ENCODE measurements around the gene PALM3. TPM values are rescaled to one million over a fixed set of nuclear protein-coding genes. Genes with fewer than 3 reads are reported as not detected.
"Not testable (repeated sequence)": the region's sequence is repeated elsewhere in the genome, so short reads cannot be mapped to it uniquely, and the experiment has no call there.

The PALM3 gene
- total RNA-seq, 1 donor from 2014 or later: not detected

- Mint-ChIP-seq H3K4me3 (no peak overlapping the region), H3K27me3 (ENCODE audit: insufficient read depth, low read depth) (peaks cover 24% of the 10 kb centered on the region), H3K27ac (no peak overlapping the region), H3K36me3 (no peaks in the 10 kb centered on the region), H3K9me3 (no peaks in the 10 kb centered on the region), H3K4me1 (peaks cover 11% of the 10 kb centered on the region)
- no peaks in the 10 kb centered on the region for H3K4me1 ChIP-seq
- no peak for DNase-seq (ENCODE audit: low spot score)
- H3F3A ChIP-seq (ENCODE audit: low read depth): peaks cover 18% of the 10 kb centered on the region
- H3K79me2 ChIP-seq (ENCODE audit: low read depth): no peaks in the 10 kb centered on the region
- no peak overlapping the region for H2AFZ ChIP-seq (replicated peaks)
- no peak overlapping the region for H3K4me2 ChIP-seq
- no peaks in the 10 kb centered on the region for H3K9me3 ChIP-seq (ENCODE audit: low read depth)
- H3K36me3 ChIP-seq: no peaks in the 10 kb centered on the region
- no peak overlapping the region for H3K9ac ChIP-seq
- H3K4me3 ChIP-seq: no peak overlapping the region
- peaks cover 14% of the 10 kb centered on the region for H3K27me3 ChIP-seq
- no peaks in the 10 kb centered on the region for H4K20me1 ChIP-seq (ENCODE audit: low read depth)
- H3K27ac ChIP-seq: no peak overlapping the region
- TF ChIP-seq EZH2phosphoT487 (IDR thresholded peaks at IDR 0.05) (no peak), CTCF (IDR thresholded peaks at IDR 0.05) (no peak), EZH2 (IDR thresholded peaks at IDR 0.05) (no peak)
Observed at GRCh38 chr19:14053032-14053431, 8.8 kb downstream of the PALM3 start.

- H3K4me3 Mint-ChIP-seq: no peak overlapping the region
- Histone ChIP-seq H3K27ac (no peak overlapping the region), H3F3A (ENCODE audit: low read depth) (peaks cover 13% of the 10 kb centered on the region), H3K36me3 (no peaks in the 10 kb centered on the region), H3K4me1 (no peaks in the 10 kb centered on the region), H3K9me3 (ENCODE audit: low read depth) (no peaks in the 10 kb centered on the region), H3K4me2 (no peak overlapping the region), H3K79me2 (ENCODE audit: low read depth) (no peaks in the 10 kb centered on the region), H3K9ac (no peak overlapping the region), H3K27me3 (peaks cover 9% of the 10 kb centered on the region), H4K20me1 (ENCODE audit: low read depth) (no peaks in the 10 kb centered on the region), H2AFZ (replicated peaks) (no peak overlapping the region), H3K4me3 (no peak overlapping the region)
- no peaks in the 10 kb centered on the region for H3K9me3 Mint-ChIP-seq
- no peak for DNase-seq (ENCODE audit: low spot score)
- no peaks in the 10 kb centered on the region for H3K36me3 Mint-ChIP-seq
- H3K4me1 Mint-ChIP-seq: peaks cover 7% of the 10 kb centered on the region
- peaks cover 20% of the 10 kb centered on the region for H3K27me3 Mint-ChIP-seq (ENCODE audit: insufficient read depth, low read depth)
- TF ChIP-seq CTCF (IDR thresholded peaks at IDR 0.05): no peak
- no peak for TF ChIP-seq EZH2phosphoT487 (IDR thresholded peaks at IDR 0.05)
- TF ChIP-seq EZH2 (IDR thresholded peaks at IDR 0.05): no peak
- H3K27ac Mint-ChIP-seq: no peak overlapping the region
Observed at GRCh38 chr19:14052470-14052869, 9.4 kb downstream of the PALM3 start.

GRCh38 chr19:14051980-14052379, 9.9 kb downstream of the PALM3 start:
- no peak overlapping the region for H3K4me3 Mint-ChIP-seq
- H3K27ac Mint-ChIP-seq: no peak overlapping the region
- peaks cover 18% of the 10 kb centered on the region for H3K27me3 Mint-ChIP-seq (ENCODE audit: insufficient read depth, low read depth)
- no peaks in the 10 kb centered on the region for H3K9me3 ChIP-seq (ENCODE audit: low read depth)
- H3K4me1 ChIP-seq: no peaks in the 10 kb centered on the region
- DNase-seq (ENCODE audit: low spot score): no peak
- no peaks in the 10 kb centered on the region for H4K20me1 ChIP-seq (ENCODE audit: low read depth)
- H2AFZ ChIP-seq (replicated peaks): no peak overlapping the region
- no peaks in the 10 kb centered on the region for H3K36me3 Mint-ChIP-seq
- peaks cover 6% of the 10 kb centered on the region for H3K4me1 Mint-ChIP-seq
- H3K36me3 ChIP-seq: no peaks in the 10 kb centered on the region
- no peak overlapping the region for H3K27ac ChIP-seq
- peaks cover 9% of the 10 kb centered on the region for H3F3A ChIP-seq (ENCODE audit: low read depth)
- no peak overlapping the region for H3K4me2 ChIP-seq
- no peak overlapping the region for H3K4me3 ChIP-seq
- H3K79me2 ChIP-seq (ENCODE audit: low read depth): no peaks in the 10 kb centered on the region
- no peaks in the 10 kb centered on the region for H3K9me3 Mint-ChIP-seq
- H3K9ac ChIP-seq: no peak overlapping the region
- no peak for TF ChIP-seq EZH2phosphoT487 (IDR thresholded peaks at IDR 0.05)
- no peak for TF ChIP-seq EZH2 (IDR thresholded peaks at IDR 0.05)
- no peak for TF ChIP-seq CTCF (IDR thresholded peaks at IDR 0.05)
- H3K27me3 ChIP-seq: peaks cover 5% of the 10 kb centered on the region

- H3K4me3 ChIP-seq; H3K27ac ChIP-seq; H3K79me2 ChIP-seq (ENCODE audit: low read depth); H3K36me3 ChIP-seq; H3K4me1 Mint-ChIP-seq; H3F3A ChIP-seq (ENCODE audit: low read depth); H4K20me1 ChIP-seq (ENCODE audit: low read depth); H3K9me3 ChIP-seq (ENCODE audit: low read depth); H3K27me3 ChIP-seq; H3K4me2 ChIP-seq; H3K9me3 Mint-ChIP-seq; H3K36me3 Mint-ChIP-seq; H3K4me1 ChIP-seq; H3K9ac ChIP-seq; DNase-seq (ENCODE audit: low spot score); H3K27ac Mint-ChIP-seq; H3K4me3 Mint-ChIP-seq; H2AFZ ChIP-seq (replicated peaks): not testable (repeated sequence)
- H3K27me3 Mint-ChIP-seq (ENCODE audit: insufficient read depth, low read depth): peaks cover 18% of the 10 kb centered on the region
Observed at GRCh38 chr19:14050961-14051360, 10.9 kb downstream of the PALM3 start.
